GM23338 (cell line): ENCODE data around the gene TWIST2. TPM values are rescaled to one million over a fixed set of nuclear protein-coding genes. Genes with fewer than 3 reads are reported as not detected.

Experiments
- ATAC-seq: fragments of 200-7000 bp; cut with Tn5 transposase; 3 replicates; pipeline ENCODE4 v1.9.1; 2020
- DNase-seq: peaks from one replicate; pipeline ENCODE4 v3.0.0-alpha.2; 2015; ENCODE audit warnings: low spot score
- H2AFZ ChIP-seq: fragments of 200-600 bp; sonication (generic); 2 replicates; pipeline ENCODE4 v1.8.0; 2016; ENCODE audit warnings: antibody characterized with exemption, mild to moderate bottlenecking, moderate library complexity
- H3F3A ChIP-seq: fragments of 200-600 bp; sonication (generic); replicated peaks from 2 replicates; pipeline ENCODE4 v1.8.0; 2017; ENCODE audit warnings: antibody characterized with exemption, mixed run types, low read depth
- H3K27ac ChIP-seq: fragments of 200-600 bp; sonication (generic); 2 replicates; pipeline ENCODE4 v1.6.1; 2016; ENCODE audit warnings: low read depth
- H3K27me3 ChIP-seq: fragments of 200-600 bp; sonication (generic); 2 replicates; pipeline ENCODE4 v1.8.0; 2016; ENCODE audit warnings: mild to moderate bottlenecking, mixed run types, moderate library complexity; ENCODE audit not compliant: insufficient read depth
- H3K36me3 ChIP-seq: fragments of 200-600 bp; sonication (generic); 2 replicates; pipeline ENCODE4 v1.8.0; 2016; ENCODE audit warnings: mild to moderate bottlenecking; ENCODE audit not compliant: insufficient read depth
- H3K4me1 ChIP-seq: fragments of 200-600 bp; sonication (generic); 2 replicates; pipeline ENCODE4 v1.8.0; 2016; ENCODE audit warnings: mild to moderate bottlenecking, moderate library complexity; ENCODE audit not compliant: insufficient read depth
- H3K4me2 ChIP-seq: fragments of 200-600 bp; sonication (generic); 2 replicates; pipeline ENCODE4 v1.7.1; 2017; ENCODE audit warnings: mixed run types
- H3K4me3 ChIP-seq: fragments of 200-600 bp; sonication (generic); 2 replicates; pipeline ENCODE4 v1.6.1; 2016; ENCODE audit warnings: mixed run types
- H3K79me2 ChIP-seq: fragments of 200-600 bp; sonication (generic); replicated peaks from 2 replicates; pipeline ENCODE4 v1.8.0; 2017; ENCODE audit warnings: mild to moderate bottlenecking; ENCODE audit not compliant: insufficient read depth
- H3K9me2 ChIP-seq: fragments of 200-600 bp; sonication (generic); 2 replicates; pipeline ENCODE4 v1.8.0; 2017; ENCODE audit not compliant: insufficient read depth
- H4K20me1 ChIP-seq: fragments of 200-600 bp; sonication (generic); replicated peaks from 2 replicates; pipeline ENCODE4 v1.8.0; 2017; ENCODE audit warnings: mild to moderate bottlenecking; ENCODE audit not compliant: insufficient read depth
- H3K27ac Mint-ChIP-seq: 2 replicates; pipeline ENCODE4 v1.8.0; 2020; ENCODE audit warnings: inconsistent platforms, mild to moderate bottlenecking, moderate library complexity, mixed read lengths
- H3K27me3 Mint-ChIP-seq: 3 replicates; pipeline ENCODE4 v1.8.0; 2022; ENCODE audit warnings: low read depth, mild to moderate bottlenecking, moderate library complexity, mixed read lengths, inconsistent platforms; ENCODE audit not compliant: insufficient read depth, poor library complexity
- H3K36me3 Mint-ChIP-seq: 3 replicates; pipeline ENCODE4 v1.8.0; 2021; ENCODE audit warnings: low read depth, mild to moderate bottlenecking, inconsistent platforms, moderate library complexity, mixed read lengths
- H3K4me1 Mint-ChIP-seq: 3 replicates; pipeline ENCODE4 v1.8.0; 2020; ENCODE audit warnings: mild to moderate bottlenecking, inconsistent platforms, mixed read lengths
- H3K4me3 Mint-ChIP-seq: 3 replicates; pipeline ENCODE4 v1.8.0; 2021; ENCODE audit warnings: moderate library complexity, mild to moderate bottlenecking, inconsistent platforms, mixed read lengths
- H3K9me3 Mint-ChIP-seq: 3 replicates; pipeline ENCODE4 v1.8.0; 2020; ENCODE audit warnings: moderate library complexity, mild to moderate bottlenecking, inconsistent platforms, mixed read lengths
- CREB1 ChIP-seq: fragments of 250-450 bp; sonication (Bioruptor Pico); IDR thresholded peaks from 2 replicates; pipeline ENCODE4 v1.5.0; 2020; ENCODE audit warnings: low read depth, mild to moderate bottlenecking, moderate library complexity
- EZH2 ChIP-seq: fragments of 200-600 bp; sonication (generic); IDR thresholded peaks from one replicate; pipeline ENCODE4 v1.8.0; 2017; ENCODE audit warnings: antibody characterized with exemption, mild to moderate bottlenecking, low read depth; ENCODE audit not compliant: unreplicated experiment
- POLR2AphosphoS5 ChIP-seq: IDR thresholded peaks from 2 replicates; pipeline ENCODE4 v1.6.1; 2016; ENCODE audit warnings: antibody characterized with exemption, low read depth
- STAT1 ChIP-seq: IDR thresholded peaks from one replicate; pipeline ENCODE4 v1.6.1; 2016; ENCODE audit warnings: antibody characterized with exemption; ENCODE audit not compliant: unreplicated experiment
- ZNF331 ChIP-seq: fragments of 250-450 bp; sonication (Bioruptor Pico); IDR thresholded peaks from 2 replicates; pipeline ENCODE4 v1.5.0; 2020; ENCODE audit warnings: low read depth, mild to moderate bottlenecking, moderate library complexity
- polyA plus RNA-seq: library from polyadenylated mRNA; unstranded; fragments of >200 nt; fragmentation: Nextera tagmentation; extraction: Ambion mirVana; gene quantifications from 2 replicates; pipeline ENCODE4 v1.2.1, GENCODE V29; 2016
- total RNA-seq: library from RNA; depleted of rRNA; stranded (reverse); fragments of >200 nt; shearing (Covaris generic); gene quantifications from 2 replicates; pipeline ENCODE4 v1.2.3, GENCODE V29; 2014
- TF ChIP-seq, protein P1 (sequence below): IDR thresholded peaks from one replicate; pipeline ENCODE4 v1.6.1; 2018; ENCODE audit warnings: antibody characterized with exemption; ENCODE audit not compliant: unreplicated experiment
- TF ChIP-seq, protein P2 (sequence below): fragments of 250-450 bp; sonication (Bioruptor Pico); IDR thresholded peaks from 2 replicates; pipeline ENCODE4 v1.5.0; 2020; ENCODE audit warnings: mild to moderate bottlenecking, moderate library complexity
- TF ChIP-seq, protein P3 (sequence below): IDR thresholded peaks from 2 replicates; pipeline ENCODE4 v1.6.1; 2016; ENCODE audit warnings: antibody characterized with exemption

TWIST2 gene
- total and polyA plus RNA-seq, 2 experiments from 2014 or later, result 7.0 to 12.5 TPM

DNA sequence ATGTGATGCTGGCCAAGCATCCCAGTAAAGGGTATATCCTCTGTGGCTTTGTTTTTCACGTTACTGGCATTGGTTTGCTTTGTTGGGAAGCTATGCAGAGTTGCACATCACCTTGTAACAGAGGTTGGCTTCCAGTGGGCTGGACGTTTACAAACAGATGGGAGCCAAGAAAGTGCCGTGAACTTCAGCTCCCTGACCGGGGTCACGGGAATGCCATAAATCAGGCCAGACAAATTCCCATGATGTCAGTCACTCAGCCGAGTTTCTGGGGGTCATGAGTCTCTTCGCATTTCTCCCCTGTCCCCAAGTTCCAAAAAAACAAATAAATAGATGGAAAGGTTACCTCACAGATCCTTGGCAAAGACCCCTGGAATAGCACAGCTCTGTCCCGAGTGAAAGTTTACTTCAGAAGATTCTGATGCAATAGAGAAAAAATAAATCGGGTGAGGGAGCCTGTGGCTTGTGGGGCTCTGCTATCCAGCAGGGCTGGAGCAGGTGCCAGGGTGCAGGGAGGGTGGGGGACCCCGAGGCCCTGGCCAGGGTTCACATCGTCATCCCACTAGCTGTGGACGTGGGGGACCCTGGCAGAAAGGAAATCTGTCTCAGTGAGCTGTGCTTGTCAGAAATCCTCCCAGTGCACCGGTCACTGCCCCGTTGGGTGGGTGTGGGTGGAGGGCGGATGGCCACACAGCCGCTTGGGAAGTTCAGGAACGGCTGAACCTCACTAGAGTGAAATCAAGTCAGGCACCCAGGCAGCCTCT, 27.8 kb downstream of the TWIST2 start:
- Mint-ChIP-seq H3K27ac (no peak overlapping the region), H3K4me3 (no peak overlapping the region), H3K27me3 (peaks cover 10% of the 10 kb centered on the region)

More for the DNA sequence above, 27.8 kb downstream of the TWIST2 start:
- no peak overlapping the region for H3K4me3 ChIP-seq
- Mint-ChIP-seq H3K9me3 (peaks cover 32% of the 10 kb centered on the region), H3K4me1 (no peaks in the 10 kb centered on the region), H3K36me3 (peaks cover 5% of the 10 kb centered on the region; the same call in 2 of the 3 replicates)
- no peaks in the 10 kb centered on the region for H3K27me3 ChIP-seq
- TF ChIP-seq STAT1 (no peak), CREB1 (CRISPR knock-in tag) (no peak), POLR2AphosphoS5 (no peak), ZNF331 (no peak), EZH2 (no peak)
- TF ChIP-seq, protein P1, sequence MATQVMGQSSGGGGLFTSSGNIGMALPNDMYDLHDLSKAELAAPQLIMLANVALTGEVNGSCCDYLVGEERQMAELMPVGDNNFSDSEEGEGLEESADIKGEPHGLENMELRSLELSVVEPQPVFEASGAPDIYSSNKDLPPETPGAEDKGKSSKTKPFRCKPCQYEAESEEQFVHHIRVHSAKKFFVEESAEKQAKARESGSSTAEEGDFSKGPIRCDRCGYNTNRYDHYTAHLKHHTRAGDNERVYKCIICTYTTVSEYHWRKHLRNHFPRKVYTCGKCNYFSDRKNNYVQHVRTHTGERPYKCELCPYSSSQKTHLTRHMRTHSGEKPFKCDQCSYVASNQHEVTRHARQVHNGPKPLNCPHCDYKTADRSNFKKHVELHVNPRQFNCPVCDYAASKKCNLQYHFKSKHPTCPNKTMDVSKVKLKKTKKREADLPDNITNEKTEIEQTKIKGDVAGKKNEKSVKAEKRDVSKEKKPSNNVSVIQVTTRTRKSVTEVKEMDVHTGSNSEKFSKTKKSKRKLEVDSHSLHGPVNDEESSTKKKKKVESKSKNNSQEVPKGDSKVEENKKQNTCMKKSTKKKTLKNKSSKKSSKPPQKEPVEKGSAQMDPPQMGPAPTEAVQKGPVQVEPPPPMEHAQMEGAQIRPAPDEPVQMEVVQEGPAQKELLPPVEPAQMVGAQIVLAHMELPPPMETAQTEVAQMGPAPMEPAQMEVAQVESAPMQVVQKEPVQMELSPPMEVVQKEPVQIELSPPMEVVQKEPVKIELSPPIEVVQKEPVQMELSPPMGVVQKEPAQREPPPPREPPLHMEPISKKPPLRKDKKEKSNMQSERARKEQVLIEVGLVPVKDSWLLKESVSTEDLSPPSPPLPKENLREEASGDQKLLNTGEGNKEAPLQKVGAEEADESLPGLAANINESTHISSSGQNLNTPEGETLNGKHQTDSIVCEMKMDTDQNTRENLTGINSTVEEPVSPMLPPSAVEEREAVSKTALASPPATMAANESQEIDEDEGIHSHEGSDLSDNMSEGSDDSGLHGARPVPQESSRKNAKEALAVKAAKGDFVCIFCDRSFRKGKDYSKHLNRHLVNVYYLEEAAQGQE, result no peak
- TF ChIP-seq, protein P2, sequence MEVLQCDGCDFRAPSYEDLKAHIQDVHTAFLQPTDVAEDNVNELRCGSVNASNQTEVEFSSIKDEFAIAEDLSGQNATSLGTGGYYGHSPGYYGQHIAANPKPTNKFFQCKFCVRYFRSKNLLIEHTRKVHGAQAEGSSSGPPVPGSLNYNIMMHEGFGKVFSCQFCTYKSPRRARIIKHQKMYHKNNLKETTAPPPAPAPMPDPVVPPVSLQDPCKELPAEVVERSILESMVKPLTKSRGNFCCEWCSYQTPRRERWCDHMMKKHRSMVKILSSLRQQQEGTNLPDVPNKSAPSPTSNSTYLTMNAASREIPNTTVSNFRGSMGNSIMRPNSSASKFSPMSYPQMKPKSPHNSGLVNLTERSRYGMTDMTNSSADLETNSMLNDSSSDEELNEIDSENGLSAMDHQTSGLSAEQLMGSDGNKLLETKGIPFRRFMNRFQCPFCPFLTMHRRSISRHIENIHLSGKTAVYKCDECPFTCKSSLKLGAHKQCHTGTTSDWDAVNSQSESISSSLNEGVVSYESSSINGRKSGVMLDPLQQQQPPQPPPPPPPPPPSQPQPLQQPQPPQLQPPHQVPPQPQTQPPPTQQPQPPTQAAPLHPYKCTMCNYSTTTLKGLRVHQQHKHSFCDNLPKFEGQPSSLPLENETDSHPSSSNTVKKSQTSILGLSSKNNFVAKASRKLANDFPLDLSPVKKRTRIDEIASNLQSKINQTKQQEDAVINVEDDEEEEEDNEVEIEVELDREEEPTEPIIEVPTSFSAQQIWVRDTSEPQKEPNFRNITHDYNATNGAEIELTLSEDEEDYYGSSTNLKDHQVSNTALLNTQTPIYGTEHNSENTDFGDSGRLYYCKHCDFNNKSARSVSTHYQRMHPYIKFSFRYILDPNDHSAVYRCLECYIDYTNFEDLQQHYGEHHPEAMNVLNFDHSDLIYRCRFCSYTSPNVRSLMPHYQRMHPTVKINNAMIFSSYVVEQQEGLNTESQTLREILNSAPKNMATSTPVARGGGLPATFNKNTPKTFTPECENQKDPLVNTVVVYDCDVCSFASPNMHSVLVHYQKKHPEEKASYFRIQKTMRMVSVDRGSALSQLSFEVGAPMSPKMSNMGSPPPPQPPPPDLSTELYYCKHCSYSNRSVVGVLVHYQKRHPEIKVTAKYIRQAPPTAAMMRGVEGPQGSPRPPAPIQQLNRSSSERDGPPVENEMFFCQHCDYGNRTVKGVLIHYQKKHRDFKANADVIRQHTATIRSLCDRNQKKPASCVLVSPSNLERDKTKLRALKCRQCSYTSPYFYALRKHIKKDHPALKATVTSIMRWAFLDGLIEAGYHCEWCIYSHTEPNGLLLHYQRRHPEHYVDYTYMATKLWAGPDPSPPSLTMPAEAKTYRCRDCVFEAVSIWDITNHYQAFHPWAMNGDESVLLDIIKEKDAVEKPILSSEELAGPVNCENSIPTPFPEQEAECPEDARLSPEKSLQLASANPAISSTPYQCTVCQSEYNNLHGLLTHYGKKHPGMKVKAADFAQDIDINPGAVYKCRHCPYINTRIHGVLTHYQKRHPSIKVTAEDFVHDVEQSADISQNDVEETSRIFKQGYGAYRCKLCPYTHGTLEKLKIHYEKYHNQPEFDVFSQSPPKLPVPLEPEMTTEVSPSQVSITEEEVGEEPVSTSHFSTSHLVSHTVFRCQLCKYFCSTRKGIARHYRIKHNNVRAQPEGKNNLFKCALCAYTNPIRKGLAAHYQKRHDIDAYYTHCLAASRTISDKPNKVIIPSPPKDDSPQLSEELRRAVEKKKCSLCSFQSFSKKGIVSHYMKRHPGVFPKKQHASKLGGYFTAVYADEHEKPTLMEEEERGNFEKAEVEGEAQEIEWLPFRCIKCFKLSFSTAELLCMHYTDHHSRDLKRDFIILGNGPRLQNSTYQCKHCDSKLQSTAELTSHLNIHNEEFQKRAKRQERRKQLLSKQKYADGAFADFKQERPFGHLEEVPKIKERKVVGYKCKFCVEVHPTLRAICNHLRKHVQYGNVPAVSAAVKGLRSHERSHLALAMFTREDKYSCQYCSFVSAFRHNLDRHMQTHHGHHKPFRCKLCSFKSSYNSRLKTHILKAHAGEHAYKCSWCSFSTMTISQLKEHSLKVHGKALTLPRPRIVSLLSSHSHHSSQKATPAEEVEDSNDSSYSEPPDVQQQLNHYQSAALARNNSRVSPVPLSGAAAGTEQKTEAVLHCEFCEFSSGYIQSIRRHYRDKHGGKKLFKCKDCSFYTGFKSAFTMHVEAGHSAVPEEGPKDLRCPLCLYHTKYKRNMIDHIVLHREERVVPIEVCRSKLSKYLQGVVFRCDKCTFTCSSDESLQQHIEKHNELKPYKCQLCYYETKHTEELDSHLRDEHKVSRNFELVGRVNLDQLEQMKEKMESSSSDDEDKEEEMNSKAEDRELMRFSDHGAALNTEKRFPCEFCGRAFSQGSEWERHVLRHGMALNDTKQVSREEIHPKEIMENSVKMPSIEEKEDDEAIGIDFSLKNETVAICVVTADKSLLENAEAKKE (CRISPR knock-in tag), result no peak
- TF ChIP-seq, protein P3, sequence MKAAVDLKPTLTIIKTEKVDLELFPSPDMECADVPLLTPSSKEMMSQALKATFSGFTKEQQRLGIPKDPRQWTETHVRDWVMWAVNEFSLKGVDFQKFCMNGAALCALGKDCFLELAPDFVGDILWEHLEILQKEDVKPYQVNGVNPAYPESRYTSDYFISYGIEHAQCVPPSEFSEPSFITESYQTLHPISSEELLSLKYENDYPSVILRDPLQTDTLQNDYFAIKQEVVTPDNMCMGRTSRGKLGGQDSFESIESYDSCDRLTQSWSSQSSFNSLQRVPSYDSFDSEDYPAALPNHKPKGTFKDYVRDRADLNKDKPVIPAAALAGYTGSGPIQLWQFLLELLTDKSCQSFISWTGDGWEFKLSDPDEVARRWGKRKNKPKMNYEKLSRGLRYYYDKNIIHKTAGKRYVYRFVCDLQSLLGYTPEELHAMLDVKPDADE, result no peak
- 0 out of 2 replicates have a peak, but pooled peaks cover 4% of the 10 kb centered on the region for H3K9me2 ChIP-seq
- no peaks in the 10 kb centered on the region for H3F3A ChIP-seq
- no peak for ATAC-seq
- no peak overlapping the region for H3K27ac ChIP-seq
- DNase-seq, result no peak
- no peak overlapping the region for H2AFZ ChIP-seq
- no peaks in the 10 kb centered on the region for H3K4me1 ChIP-seq
- no peaks in the 10 kb centered on the region for H3K79me2 ChIP-seq
- no peaks in the 10 kb centered on the region for H3K36me3 ChIP-seq
- no peaks in the 10 kb centered on the region for H4K20me1 ChIP-seq
- H3K4me2 ChIP-seq, result no peak overlapping the region
